ENCODE measurements around the gene TRMT44. TPM values are rescaled to one million over a fixed set of nuclear protein-coding genes. Genes with fewer than 3 reads are reported as not detected.

TRMT44 gene
- total and polyA plus RNA-seq, 5 experiments from 2014 or later = 11.3 to 37.5 (median 15.4) TPM

GRCh38 chr4:8442596-8443358, 2.2 kb downstream of the TRMT44 start:
- POLR2A ChIA-PET = no interaction called here
- Mint-ChIP-seq H3K4me3 (peak overlapping the region; percentile 58 to 99 (median 84)), H3K4me1 (peaks cover 31 to 73% (median 68%) of the 10 kb centered on the region in 4 donors), H3K27ac (peak overlapping the region in 5 of 10 donors; percentile 6 to 81 (median 61)), H3K9me3 (no peaks in the 10 kb centered on the region), H3K27me3 (no peaks in the 10 kb centered on the region), H3K36me3 (peaks cover 4 to 24% (median 5%) of the 10 kb centered on the region in 3 donors)
- DNase-seq = no peak
- ATAC-seq = no peak

GRCh38 chr4:8443801-8444200, 3.2 kb downstream of the TRMT44 start:
- Mint-ChIP-seq H3K9me3 (no peaks in the 10 kb centered on the region), H3K27ac (peak overlapping the region in 2 of 10 donors; percentile 23 to 61), H3K36me3 (peaks cover 4 to 31% (median 5%) of the 10 kb centered on the region in 3 donors), H3K4me3 (no peak overlapping the region), H3K4me1 (peaks cover 31 to 64% (median 59%) of the 10 kb centered on the region in 4 donors), H3K27me3 (no peaks in the 10 kb centered on the region)
- DNase-seq (no peak), ATAC-seq (no peak)
- POLR2A ChIA-PET = no interaction called here

DNA sequence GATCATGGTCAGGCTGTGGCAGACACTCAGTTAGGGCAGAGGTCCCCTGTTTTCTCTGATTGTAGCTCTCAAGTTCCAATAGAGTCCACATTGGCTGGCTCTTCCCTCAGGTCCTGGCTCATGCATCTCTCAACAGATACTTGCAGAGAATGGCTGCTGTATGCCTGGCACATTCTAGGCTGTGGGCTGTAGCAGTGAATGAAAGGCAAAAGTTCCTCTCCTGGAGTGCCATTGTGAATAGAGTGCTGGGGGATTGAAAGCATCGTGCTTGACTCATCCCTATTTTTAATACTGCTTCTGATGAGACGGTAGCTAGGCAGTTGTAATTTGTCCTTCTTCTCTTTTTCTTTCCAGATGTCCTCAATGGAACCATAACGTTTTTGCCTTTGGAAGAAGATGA, 5.5 kb downstream of the TRMT44 start:
- H3K36me3 Mint-ChIP-seq = peaks cover 0 to 52% (median 0%) of the 10 kb centered on the region in 3 donors
- H3K27me3 Mint-ChIP-seq = no peaks in the 10 kb centered on the region
- DNase-seq (no peak), ATAC-seq (no peak)
- H3K4me3 Mint-ChIP-seq = no peak overlapping the region
- H3K4me1 Mint-ChIP-seq = peaks cover 19 to 43% (median 38%) of the 10 kb centered on the region in 4 donors
- POLR2A ChIA-PET = no interaction called here
- H3K9me3 Mint-ChIP-seq = no peaks in the 10 kb centered on the region
- H3K27ac Mint-ChIP-seq = peak overlapping the region in 1 of 10 donors; percentile 53

GRCh38 chr4:8451440-8452182, 11.0 kb downstream of the TRMT44 start:
- Mint-ChIP-seq H3K4me1 (no peaks in the 10 kb centered on the region), H3K27ac (no peak overlapping the region), H3K4me3 (no peak overlapping the region), H3K36me3 (peaks cover 5 to 92% (median 27%) of the 10 kb centered on the region in 3 donors), H3K9me3 (no peaks in the 10 kb centered on the region), H3K27me3 (no peaks in the 10 kb centered on the region)
- ATAC-seq = no peak
- POLR2A ChIA-PET = no interaction called here
- no peak for DNase-seq

DNA sequence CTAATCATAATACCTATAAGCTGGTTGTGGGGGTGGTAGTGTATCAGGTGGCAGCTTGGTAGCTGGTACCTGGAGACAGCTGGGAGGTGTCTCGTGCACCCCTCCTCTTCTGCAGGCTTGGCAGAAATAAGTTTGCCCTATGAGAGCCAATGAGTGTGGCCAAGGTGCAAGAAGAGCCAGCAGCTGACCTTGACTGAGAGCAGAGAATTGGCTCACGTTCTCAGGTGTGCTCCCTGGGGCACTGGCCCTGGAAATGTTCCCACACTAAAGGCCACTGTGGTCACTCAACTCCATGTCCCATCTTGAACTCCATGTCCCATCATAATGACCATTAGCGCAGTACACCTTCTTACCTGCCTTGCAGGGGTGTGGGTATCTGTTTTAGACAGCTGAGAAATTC, 13.4 kb downstream of the TRMT44 start:
- Mint-ChIP-seq H3K4me3 (no peak overlapping the region), H3K4me1 (no peaks in the 10 kb centered on the region), H3K9me3 (no peaks in the 10 kb centered on the region), H3K27me3 (no peaks in the 10 kb centered on the region), H3K27ac (no peak overlapping the region), H3K36me3 (peaks cover 6 to 98% (median 27%) of the 10 kb centered on the region in 3 donors)
- no peak for ATAC-seq
- no peak for DNase-seq
- POLR2A ChIA-PET = interaction anchor here (1.0 kb wide), 1 partner anchor 13 kb away, joined by 3 read pairs; the partner anchor contains the start of genes ACOX3 and TRMT44

DNA sequence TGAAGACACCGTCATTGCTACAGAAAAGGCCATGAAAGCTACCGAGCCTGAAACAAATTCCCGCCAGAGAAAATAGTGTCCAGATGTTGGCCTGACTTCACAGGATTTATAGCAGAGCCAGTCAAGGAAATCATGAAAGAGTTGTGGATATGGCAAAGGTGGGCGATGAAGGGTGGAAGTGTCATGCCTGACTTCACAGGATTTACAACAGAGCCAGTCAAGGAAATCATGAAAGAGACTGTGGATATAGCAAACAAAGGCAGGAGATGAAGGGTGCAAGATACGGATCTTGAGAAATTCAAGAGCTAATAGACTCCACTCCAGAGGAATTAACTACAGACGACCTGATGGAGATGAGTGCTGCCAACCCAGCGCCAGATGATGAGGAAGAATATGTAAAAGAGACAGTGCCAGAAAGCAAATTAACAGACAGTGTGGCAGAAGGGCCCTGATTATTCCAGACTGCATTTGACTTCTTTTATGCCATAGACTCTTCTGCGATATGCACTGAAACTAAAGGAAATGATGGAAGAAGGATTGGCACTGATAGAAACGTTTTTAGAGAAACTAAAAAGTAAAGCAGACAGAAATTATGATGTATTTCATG, 17.2 kb downstream of the TRMT44 start:
- H3K9me3 Mint-ChIP-seq = no peaks in the 10 kb centered on the region
- no peak overlapping the region for H3K4me3 Mint-ChIP-seq
- peaks cover 6 to 91% (median 21%) of the 10 kb centered on the region in 3 donors for H3K36me3 Mint-ChIP-seq
- peak overlapping the region in 1 of 10 donors; percentile 57 for H3K27ac Mint-ChIP-seq
- POLR2A ChIA-PET = no interaction called here
- ATAC-seq = no peak
- H3K27me3 Mint-ChIP-seq = no peaks in the 10 kb centered on the region
- H3K4me1 Mint-ChIP-seq = peaks cover 0 to 2% (median 0%) of the 10 kb centered on the region in 4 donors
- no peak for DNase-seq

GRCh38 chr4:8459867-8460445, 19.4 kb downstream of the TRMT44 start:
- ATAC-seq (no peak), DNase-seq (no peak)
- POLR2A ChIA-PET = no interaction called here
- H3K27me3 Mint-ChIP-seq = no peaks in the 10 kb centered on the region
- H3K27ac Mint-ChIP-seq = peak overlapping the region in 3 of 10 donors; percentile 41 to 56 (median 49)
- no peak overlapping the region for H3K4me3 Mint-ChIP-seq
- H3K36me3 Mint-ChIP-seq = peaks cover 6 to 82% (median 13%) of the 10 kb centered on the region in 3 donors
- peaks cover 0 to 2% (median 0%) of the 10 kb centered on the region in 4 donors for H3K4me1 Mint-ChIP-seq
- no peaks in the 10 kb centered on the region for H3K9me3 Mint-ChIP-seq

DNA sequence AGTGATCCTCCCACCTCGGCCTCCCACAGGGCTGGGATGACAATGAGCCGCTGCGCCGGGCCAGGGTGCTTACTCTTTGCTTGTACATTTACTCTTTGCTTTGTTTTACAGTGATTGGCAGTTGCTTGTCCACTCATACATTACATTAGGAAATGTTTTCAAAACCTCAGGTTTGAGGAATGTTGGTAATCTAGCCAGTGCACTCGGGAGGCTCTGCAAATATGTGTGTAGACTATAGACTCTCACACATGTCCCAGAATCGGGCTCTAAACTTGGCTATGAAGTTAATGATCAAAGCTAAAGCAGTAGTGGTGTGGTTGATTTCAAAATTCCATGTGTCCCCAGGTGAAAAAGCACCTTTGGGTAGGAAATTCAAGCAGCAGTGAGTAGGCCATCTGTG, 20.5 kb downstream of the TRMT44 start:
- Mint-ChIP-seq H3K27me3 (no peaks in the 10 kb centered on the region), H3K4me1 (peaks cover 0 to 2% (median 0%) of the 10 kb centered on the region in 4 donors), H3K27ac (no peak overlapping the region), H3K4me3 (no peak overlapping the region), H3K36me3 (peaks cover 6 to 82% (median 6%) of the 10 kb centered on the region in 3 donors), H3K9me3 (no peaks in the 10 kb centered on the region)
- no peak for DNase-seq
- no peak for ATAC-seq
- POLR2A ChIA-PET = no interaction called here

DNA sequence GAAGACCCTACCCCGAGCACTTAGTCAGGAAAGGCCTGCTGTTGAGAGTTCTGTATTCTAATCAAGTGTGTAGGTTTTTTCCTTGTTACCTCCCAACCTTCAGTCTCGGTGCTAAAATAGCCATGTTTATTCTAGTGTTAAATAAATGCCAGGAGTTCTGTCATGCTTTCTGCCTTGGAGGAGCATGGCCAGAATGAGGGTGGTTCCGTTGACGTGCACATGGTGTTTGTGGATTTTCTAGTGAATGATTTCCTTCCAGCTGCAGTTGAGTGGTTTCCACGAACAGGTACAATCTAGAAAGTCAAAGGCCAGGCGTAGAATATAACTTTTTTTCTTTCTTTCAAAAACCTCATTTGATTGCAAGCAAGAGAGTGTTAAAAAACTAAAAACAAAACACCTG, 21.0 kb downstream of the TRMT44 start:
- H3K9me3 Mint-ChIP-seq = no peaks in the 10 kb centered on the region
- peaks cover 0 to 2% (median 0%) of the 10 kb centered on the region in 4 donors for H3K4me1 Mint-ChIP-seq
- POLR2A ChIA-PET = no interaction called here
- peaks cover under 1 to 82% (median 3%) of the 10 kb centered on the region in 3 donors for H3K36me3 Mint-ChIP-seq
- no peak overlapping the region for H3K27ac Mint-ChIP-seq
- DNase-seq (no peak), ATAC-seq (no peak)
- H3K4me3 Mint-ChIP-seq = no peak overlapping the region
- H3K27me3 Mint-ChIP-seq = no peaks in the 10 kb centered on the region

DNA sequence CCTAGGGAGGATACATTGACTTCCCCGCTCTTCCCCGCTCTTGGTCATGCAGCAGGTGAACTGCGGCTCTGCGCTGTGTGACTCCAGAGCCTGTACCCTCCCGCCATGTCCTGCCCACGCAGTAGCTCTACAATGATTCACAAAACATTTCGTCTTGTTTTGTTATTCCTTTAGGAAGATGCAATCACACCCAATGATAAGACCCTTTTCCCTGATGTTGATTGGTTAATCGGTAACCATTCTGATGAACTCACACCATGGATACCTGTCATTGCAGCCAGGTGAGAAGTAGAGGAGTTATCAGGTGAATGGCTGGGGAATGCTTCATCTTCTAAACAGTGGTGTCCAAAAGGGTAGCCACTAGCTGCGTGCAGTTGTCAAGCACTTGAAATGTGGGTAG, 23.2 kb downstream of the TRMT44 start:
- Mint-ChIP-seq H3K36me3 (peaks cover 0 to 79% (median 3%) of the 10 kb centered on the region in 3 donors), H3K27ac (peak overlapping the region in 1 of 10 donors; percentile 8), H3K9me3 (no peaks in the 10 kb centered on the region)

DNA sequence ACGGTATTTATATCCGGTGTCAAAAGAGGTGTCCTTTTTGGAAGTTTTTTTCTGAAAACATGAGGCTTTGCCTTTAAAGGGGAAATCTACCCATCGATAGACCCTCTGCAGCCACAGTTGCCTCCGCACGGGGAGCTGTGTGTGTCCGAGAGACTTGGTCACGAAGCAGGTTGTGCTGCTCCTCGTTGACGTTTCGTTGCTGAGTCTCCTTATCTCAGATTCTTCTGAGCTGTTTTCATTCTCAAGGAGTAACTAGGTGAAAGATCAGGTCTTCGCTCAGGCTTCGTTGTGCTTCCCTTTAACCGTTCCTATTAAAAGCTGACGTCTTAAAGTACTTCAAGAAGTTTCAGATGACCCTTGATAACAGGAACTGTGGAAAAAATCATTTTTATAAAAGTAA, 23.8 kb downstream of the TRMT44 start:
- Mint-ChIP-seq H3K4me3 (no peak overlapping the region), H3K36me3 (peaks cover 0 to 77% (median 3%) of the 10 kb centered on the region in 3 donors), H3K4me1 (peaks cover 0 to 4% (median under 1%) of the 10 kb centered on the region in 4 donors), H3K27ac (no peak overlapping the region), H3K9me3 (no peaks in the 10 kb centered on the region), H3K27me3 (no peaks in the 10 kb centered on the region)
- POLR2A ChIA-PET = no interaction called here
- ATAC-seq = no peak
- no peak for DNase-seq

More for the DNA sequence above, 23.2 kb downstream of the TRMT44 start:
- Mint-ChIP-seq H3K4me3 (no peak overlapping the region), H3K4me1 (peaks cover 0 to 4% (median under 1%) of the 10 kb centered on the region in 4 donors), H3K27me3 (no peaks in the 10 kb centered on the region)
- DNase-seq = no peak
- POLR2A ChIA-PET = no interaction called here
- ATAC-seq = no peak

Data from naive thymus-derived CD8-positive, alpha-beta T cell (primary cell).